Neuronal stem cell (in vitro differentiated cells): ENCODE results near the gene CFAP58.

Experiments
- DNase-seq: peaks from one replicate; pipeline ENCODE4 v3.0.0-alpha.2; 2013; ENCODE audit warnings: low spot score
- H2AFZ ChIP-seq: one replicate; pipeline ENCODE4 v1.6.1; 2013; ENCODE audit warnings: mild to moderate bottlenecking, low read length, inconsistent platforms
- H2AK5ac ChIP-seq: 2 replicates; pipeline ENCODE4 v1.6.1; 2013; ENCODE audit warnings: low read depth, mild to moderate bottlenecking, inconsistent platforms, low read length, moderate library complexity, mixed read lengths
- H2BK120ac ChIP-seq: 2 replicates; pipeline ENCODE4 v1.6.1; 2013; ENCODE audit warnings: low read depth, mild to moderate bottlenecking, inconsistent platforms, low read length, moderate library complexity, mixed read lengths
- H2BK12ac ChIP-seq: one replicate; pipeline ENCODE4 v1.6.1; 2013; ENCODE audit warnings: low read length, inconsistent platforms
- H2BK15ac ChIP-seq: 2 replicates; pipeline ENCODE4 v1.6.1; 2013; ENCODE audit warnings: mild to moderate bottlenecking, low read length, inconsistent platforms, mixed read lengths
- H2BK5ac ChIP-seq: one replicate; pipeline ENCODE4 v1.6.1; 2013; ENCODE audit warnings: inconsistent platforms, mild to moderate bottlenecking, low read length, moderate library complexity
- H3K14ac ChIP-seq: one replicate; pipeline ENCODE4 v1.6.1; 2013; ENCODE audit warnings: low read length, inconsistent platforms
- H3K18ac ChIP-seq: 2 replicates; pipeline ENCODE4 v1.6.1; 2013; ENCODE audit warnings: low read length, inconsistent platforms
- H3K23ac ChIP-seq: 2 replicates; pipeline ENCODE4 v1.6.1; 2013; ENCODE audit warnings: low read depth, mild to moderate bottlenecking, mixed read lengths, low read length, inconsistent platforms; ENCODE audit not compliant: poor library complexity
- H3K27ac ChIP-seq: replicated peaks from 3 replicates; pipeline ENCODE4 v1.5.1; 2013; ENCODE audit warnings: low read length, inconsistent platforms
- H3K27me3 ChIP-seq, 3 experiments: 2 replicates each; pipeline ENCODE4 v1.6.1; 2013; ENCODE audit warnings: low read length in 3 of 3, mild to moderate bottlenecking in 2 of 3, inconsistent platforms in 1 of 3, low read depth in 1 of 3, mixed read lengths in 1 of 3, moderate library complexity in 1 of 3; ENCODE audit not compliant: control insufficient read depth in 3 of 3, insufficient read depth in 3 of 3
- H3K36me3 ChIP-seq, 2 donors: replicated peaks in 1 of 2; 2 replicates each; pipeline ENCODE4 v1.6.1; 2013; ENCODE audit warnings: low read length in 2 of 2; ENCODE audit not compliant: control insufficient read depth in 2 of 2, insufficient read depth in 2 of 2
- H3K4ac ChIP-seq: 2 replicates; pipeline ENCODE4 v1.6.1; 2013; ENCODE audit warnings: inconsistent platforms, mild to moderate bottlenecking, low read length, moderate library complexity
- H3K4me1 ChIP-seq, 2 donors: 1 replicate in 1 of 2; 2 replicates in 1 of 2; pipeline ENCODE4 v1.6.1; 2013; ENCODE audit warnings: low read length in 2 of 2, low read depth in 1 of 2; ENCODE audit not compliant: control insufficient read depth in 2 of 2, insufficient read depth in 1 of 2
- H3K4me2 ChIP-seq: one replicate; pipeline ENCODE4 v1.6.1; 2013; ENCODE audit warnings: mild to moderate bottlenecking, low read length, inconsistent platforms; ENCODE audit not compliant: insufficient read depth, poor library complexity, severe bottlenecking
- H3K4me3 ChIP-seq, 2 donors: 2 replicates each; pipeline ENCODE4 v1.5.1; 2013; ENCODE audit warnings: low read length in 2 of 2, mild to moderate bottlenecking in 2 of 2, inconsistent platforms in 1 of 2, moderate library complexity in 1 of 2
- H3K79me1 ChIP-seq: one replicate; pipeline ENCODE4 v1.6.1; 2013; ENCODE audit warnings: low read depth, mild to moderate bottlenecking, inconsistent platforms, low read length, moderate library complexity
- H3K9ac ChIP-seq: one replicate; pipeline ENCODE4 v1.6.1; 2013; ENCODE audit warnings: mild to moderate bottlenecking, low read depth, low read length, inconsistent platforms; ENCODE audit not compliant: poor library complexity
- H3K9me3 ChIP-seq, 2 donors: replicated peaks in 1 of 2; 2 replicates each; pipeline versions ENCODE3 to v1.6.1; 2013; ENCODE audit warnings: low read length in 2 of 2, mild to moderate bottlenecking in 2 of 2, inconsistent platforms in 1 of 2, low read depth in 1 of 2, mixed read lengths in 1 of 2, moderate library complexity in 1 of 2; ENCODE audit not compliant: control insufficient read depth in 2 of 2, insufficient read depth in 1 of 2
- H4K8ac ChIP-seq: one replicate; pipeline ENCODE4 v1.6.1; 2013; ENCODE audit warnings: low read depth, mild to moderate bottlenecking, inconsistent platforms, low read length, moderate library complexity
- H4K91ac ChIP-seq: one replicate; pipeline ENCODE4 v1.6.1; 2013; ENCODE audit warnings: low read length, low read depth, mild to moderate bottlenecking, inconsistent platforms; ENCODE audit not compliant: poor library complexity
- WGBS, 2 donors: extraction: QIAGEN DNeasy Blood & Tissue Kit; methylation state at CpG; one replicate each; pipeline ENCODE4 v1.1.7; 2013; ENCODE audit warnings: missing lambda C conversion rate in 2 of 2, mixed read lengths in 1 of 2; ENCODE audit not compliant: insufficient read length in 2 of 2, insufficient replicate concordance in 1 of 2; ENCODE audit errors: extremely low coverage in 2 of 2; 5-methylcytosine and 5-hydroxymethylcytosine counted together

CFAP58 gene

GRCh38 chr10:104487794-104488438 lies 134.3 kb downstream of the CFAP58 start:
- Histone ChIP-seq H3K18ac (peak overlapping the region; percentile 9), H3K79me1 (no peaks in the 10 kb centered on the region), H3K36me3 (no peaks in the 10 kb centered on the region), H2BK120ac (no peak overlapping the region), H3K4me1 (peaks cover 0 to 7% of the 10 kb centered on the region in 2 donors), H3K27me3 (no peaks in the 10 kb centered on the region), H3K27ac (peak overlapping the region; percentile 64), H3K14ac (no peak overlapping the region), H3K23ac (no peak overlapping the region), H4K8ac (no peak overlapping the region), H4K91ac (no peak overlapping the region), H3K9me3 (no peaks in the 10 kb centered on the region), H3K4ac (no peak overlapping the region), H3K9ac (no peak overlapping the region), H2AK5ac (peak overlapping the region; percentile 3), H2AFZ (no peak overlapping the region), H2BK15ac (no peak overlapping the region), H2BK12ac (no peak overlapping the region), H3K4me2 (no peak overlapping the region), H3K4me3 (no peak overlapping the region), H2BK5ac (no peak overlapping the region)
- no peak for DNase-seq
- no CpG with 5 or more reads among the region's 7 CpGs for WGBS, 2 donors

GRCh38 chr10:104488439-104488832 lies 134.8 kb downstream of the CFAP58 start:
- no peak overlapping the region for H3K18ac ChIP-seq
- H3K27ac ChIP-seq = peak overlapping the region; percentile 62
- no peaks in the 10 kb centered on the region for H3K27me3 ChIP-seq
- no peak overlapping the region for H2BK15ac ChIP-seq
- no CpG with 5 or more reads among the region's 2 CpGs for WGBS, 2 donors
- H3K9ac ChIP-seq = no peak overlapping the region
- no peak overlapping the region for H3K4me2 ChIP-seq
- H3K36me3 ChIP-seq = no peaks in the 10 kb centered on the region
- H2BK5ac ChIP-seq = no peak overlapping the region
- no peak overlapping the region for H3K23ac ChIP-seq
- no peak overlapping the region for H2AK5ac ChIP-seq
- H4K8ac ChIP-seq = no peak overlapping the region
- H3K4me3 ChIP-seq = no peak overlapping the region
- H3K9me3 ChIP-seq = no peaks in the 10 kb centered on the region
- peak; percentile 33 for DNase-seq
- no peaks in the 10 kb centered on the region for H3K79me1 ChIP-seq
- no peak overlapping the region for H4K91ac ChIP-seq
- no peak overlapping the region for H2BK120ac ChIP-seq
- H2BK12ac ChIP-seq = no peak overlapping the region
- no peak overlapping the region for H3K4ac ChIP-seq
- H2AFZ ChIP-seq = no peak overlapping the region
- peaks cover 0 to 7% of the 10 kb centered on the region in 2 donors for H3K4me1 ChIP-seq
- no peak overlapping the region for H3K14ac ChIP-seq

GRCh38 chr10:104492329-104492940 lies 138.8 kb downstream of the CFAP58 start:
- no peaks in the 10 kb centered on the region for H3K9me3 ChIP-seq
- H3K23ac ChIP-seq = no peak overlapping the region
- H4K91ac ChIP-seq = no peak overlapping the region
- H3K18ac ChIP-seq = no peak overlapping the region
- H3K4ac ChIP-seq = no peak overlapping the region
- H2BK15ac ChIP-seq = no peak overlapping the region
- no peak overlapping the region for H2AFZ ChIP-seq
- H3K9ac ChIP-seq = no peak overlapping the region
- H3K79me1 ChIP-seq = no peaks in the 10 kb centered on the region
- H3K27me3 ChIP-seq = no peaks in the 10 kb centered on the region
- H3K4me3 ChIP-seq = no peak overlapping the region
- no peak overlapping the region for H3K14ac ChIP-seq
- no peak overlapping the region for H2BK5ac ChIP-seq
- H4K8ac ChIP-seq = no peak overlapping the region
- H3K36me3 ChIP-seq = no peaks in the 10 kb centered on the region
- H2BK12ac ChIP-seq = no peak overlapping the region
- H2BK120ac ChIP-seq = no peak overlapping the region
- no peak overlapping the region for H3K27ac ChIP-seq
- no peak overlapping the region for H3K4me2 ChIP-seq
- WGBS, 2 donors = no CpG with 5 or more reads among the region's 4 CpGs
- H2AK5ac ChIP-seq = no peak overlapping the region
- DNase-seq = no peak
- peaks cover 0 to 4% of the 10 kb centered on the region in 2 donors for H3K4me1 ChIP-seq

- no peaks in the 10 kb centered on the region for H3K36me3 ChIP-seq
- H2AK5ac ChIP-seq = no peak overlapping the region
- no peaks in the 10 kb centered on the region for H3K9me3 ChIP-seq
- no peak overlapping the region for H3K4me2 ChIP-seq
- H2BK120ac ChIP-seq = no peak overlapping the region
- no peak overlapping the region for H2BK12ac ChIP-seq
- no peak overlapping the region for H3K14ac ChIP-seq
- peaks cover 0 to 11% of the 10 kb centered on the region in 2 donors for H3K4me1 ChIP-seq
- H4K8ac ChIP-seq = no peak overlapping the region
- H2BK5ac ChIP-seq = no peak overlapping the region
- H3K18ac ChIP-seq = no peak overlapping the region
- no peaks in the 10 kb centered on the region for H3K79me1 ChIP-seq
- H3K4ac ChIP-seq = no peak overlapping the region
- H3K4me3 ChIP-seq = no peak overlapping the region
- no peak overlapping the region for H2AFZ ChIP-seq
- no peak overlapping the region for H3K9ac ChIP-seq
- no peak overlapping the region for H3K23ac ChIP-seq
- no peak overlapping the region for H2BK15ac ChIP-seq
- peaks cover 0 to 16% (median 0%) of the 10 kb centered on the region in 3 experiments for H3K27me3 ChIP-seq
- DNase-seq = no peak
- no peak overlapping the region for H4K91ac ChIP-seq
- WGBS, 2 donors = no CpG with 5 or more reads among the region's 4 CpGs
- H3K27ac ChIP-seq = no peak overlapping the region
Observed at GRCh38 chr10:104498347-104499081, 144.9 kb downstream of the CFAP58 start.
